WTC11 (cell line): ENCODE data around the gene MRPS22. TPM values are rescaled to one million over a fixed set of nuclear protein-coding genes. Genes with fewer than 3 reads are reported as not detected.

Experiments used
- ATAC-seq: fragments of 200-7000 bp; cut with Tn5 transposase; 2 replicates; pipeline ENCODE4 v1.10.0; 2021; ENCODE audit warnings: mild to moderate bottlenecking, moderate library complexity
- CTCF ChIA-PET: fragments of 300-600 bp; sonication (Branson Sonifier 250); formaldehyde crosslinking; loops from one replicate; lab custom pipeline; 2021; ENCODE audit warnings: antibody characterized with exemption; lab: Charles Lee
- POLR2A ChIA-PET: fragments of 350-600 bp; sonication (Branson Sonifier 250); formaldehyde crosslinking; loops from one replicate; lab custom pipeline; 2021; ENCODE audit warnings: antibody characterized with exemption; lab: Charles Lee
- DNase-seq: peaks from one replicate; pipeline ENCODE4 v3.0.0; 2021; ENCODE audit warnings: low spot score
- H3K27ac Mint-ChIP-seq: 2 replicates; pipeline ENCODE4 v1.8.0; 2021; ENCODE audit warnings: mixed read lengths
- H3K27me3 Mint-ChIP-seq: 2 replicates; pipeline ENCODE4 v1.8.0; 2021; ENCODE audit warnings: low read depth, mild to moderate bottlenecking, moderate library complexity, mixed read lengths
- H3K36me3 Mint-ChIP-seq: 2 replicates; pipeline ENCODE4 v1.8.0; 2021; ENCODE audit warnings: mixed read lengths
- H3K4me1 Mint-ChIP-seq: 2 replicates; pipeline ENCODE4 v1.8.0; 2022; ENCODE audit warnings: mixed read lengths
- H3K4me3 Mint-ChIP-seq: 2 replicates; pipeline ENCODE4 v1.8.0; 2021; ENCODE audit warnings: mild to moderate bottlenecking, moderate library complexity, mixed read lengths
- H3K9me3 Mint-ChIP-seq: 2 replicates; pipeline ENCODE4 v1.8.0; 2021; ENCODE audit warnings: mixed read lengths
- ESRRA ChIP-seq: sonication (generic); formaldehyde crosslinking; IDR thresholded peaks from 2 replicates; pipeline ENCODE4 v1.8.1; 2022; ENCODE audit warnings: mild to moderate bottlenecking, missing genetic modification reagents, borderline replicate concordance
- ETV6 ChIP-seq: sonication (generic); formaldehyde crosslinking; IDR thresholded peaks from 2 replicates; pipeline ENCODE4 v1.8.1; 2022; ENCODE audit warnings: mild to moderate bottlenecking, missing genetic modification reagents
- FOXK1 ChIP-seq: sonication (generic); formaldehyde crosslinking; IDR thresholded peaks from 2 replicates; pipeline ENCODE4 v1.8.0; 2022; ENCODE audit warnings: mild to moderate bottlenecking, moderate library complexity, missing genetic modification reagents
- JUN ChIP-seq: sonication (generic); formaldehyde crosslinking; IDR thresholded peaks from 2 replicates; pipeline ENCODE4 v1.8.0; 2023; ENCODE audit warnings: mild to moderate bottlenecking, missing genetic modification reagents
- PRRX2 ChIP-seq: fragments of 250-450 bp; sonication (Bioruptor Pico); IDR thresholded peaks from 2 replicates; pipeline ENCODE4 v1.8.0; 2021; ENCODE audit warnings: mild to moderate bottlenecking
- SMAD3 ChIP-seq: sonication (generic); formaldehyde crosslinking; IDR thresholded peaks from 2 replicates; pipeline ENCODE4 v1.8.0; 2022; ENCODE audit warnings: missing genetic modification reagents, mild to moderate bottlenecking, borderline replicate concordance
- SMAD4 ChIP-seq: sonication (generic); formaldehyde crosslinking; IDR thresholded peaks from 2 replicates; pipeline ENCODE4 v1.8.0; 2022; ENCODE audit warnings: mild to moderate bottlenecking, missing genetic modification reagents
- TCF7 ChIP-seq: sonication (generic); formaldehyde crosslinking; IDR thresholded peaks from 2 replicates; pipeline ENCODE4 v1.8.0; 2022; ENCODE audit warnings: mild to moderate bottlenecking, low read depth, missing genetic modification reagents, moderate library complexity
- TEAD1 ChIP-seq: sonication (generic); formaldehyde crosslinking; IDR thresholded peaks from 2 replicates; pipeline ENCODE4 v1.8.0; 2022; ENCODE audit warnings: mild to moderate bottlenecking, missing genetic modification reagents
- ZBTB21 ChIP-seq: sonication (generic); formaldehyde crosslinking; IDR thresholded peaks from 2 replicates; pipeline ENCODE4 v1.8.1; 2023; ENCODE audit warnings: mild to moderate bottlenecking, missing genetic modification reagents, borderline replicate concordance
- ZNF671 ChIP-seq: fragments of 250-450 bp; sonication (Bioruptor Pico); IDR thresholded peaks from 2 replicates; pipeline ENCODE4 v1.8.0; 2021; ENCODE audit warnings: mild to moderate bottlenecking
- total RNA-seq: library from RNA; stranded (reverse); gene quantifications from 3 replicates; pipeline ENCODE4 v1.2.3, GENCODE V29; 2021
- TF ChIP-seq, protein P1 (sequence below): sonication (generic); formaldehyde crosslinking; IDR thresholded peaks from 2 replicates; pipeline ENCODE4 v1.8.0; 2022; ENCODE audit warnings: mild to moderate bottlenecking, missing genetic modification reagents
- TF ChIP-seq, protein P2 (sequence below): fragments of 250-450 bp; sonication (Bioruptor Pico); IDR thresholded peaks from 2 replicates; pipeline ENCODE4 v1.8.0; 2021; ENCODE audit warnings: mild to moderate bottlenecking
- TF ChIP-seq, protein P3 (sequence below): fragments of 250-450 bp; sonication (Bioruptor Pico); IDR thresholded peaks from 2 replicates; pipeline ENCODE4 v1.9.0; 2021; ENCODE audit warnings: moderate library complexity, mild to moderate bottlenecking, inconsistent platforms, borderline replicate concordance
- TF ChIP-seq, protein P4 (sequence below): fragments of 250-450 bp; sonication (Bioruptor Pico); IDR thresholded peaks from 2 replicates; pipeline ENCODE4 v1.9.0; 2021; ENCODE audit warnings: mild to moderate bottlenecking
- TF ChIP-seq, protein P5 (sequence below): sonication (generic); formaldehyde crosslinking; IDR thresholded peaks from 2 replicates; pipeline ENCODE4 v1.8.1; 2023; ENCODE audit warnings: mild to moderate bottlenecking, missing genetic modification reagents
- TF ChIP-seq, protein P6 (sequence below): sonication (generic); formaldehyde crosslinking; IDR thresholded peaks from 2 replicates; pipeline ENCODE4 v1.8.1; 2022; ENCODE audit warnings: mild to moderate bottlenecking, moderate library complexity, missing genetic modification reagents
- TF ChIP-seq, protein P7 (sequence below): sonication (generic); formaldehyde crosslinking; IDR thresholded peaks from 2 replicates; pipeline ENCODE4 v1.8.0; 2023; ENCODE audit warnings: mild to moderate bottlenecking, missing genetic modification reagents
- TF ChIP-seq, protein P8 (sequence below): sonication (generic); formaldehyde crosslinking; IDR thresholded peaks from 2 replicates; pipeline ENCODE4 v1.8.1; 2023; ENCODE audit warnings: mild to moderate bottlenecking, missing genetic modification reagents

Gene MRPS22
- total RNA-seq, 1 experiment from 2014 or later: 44.6 TPM

DNA sequence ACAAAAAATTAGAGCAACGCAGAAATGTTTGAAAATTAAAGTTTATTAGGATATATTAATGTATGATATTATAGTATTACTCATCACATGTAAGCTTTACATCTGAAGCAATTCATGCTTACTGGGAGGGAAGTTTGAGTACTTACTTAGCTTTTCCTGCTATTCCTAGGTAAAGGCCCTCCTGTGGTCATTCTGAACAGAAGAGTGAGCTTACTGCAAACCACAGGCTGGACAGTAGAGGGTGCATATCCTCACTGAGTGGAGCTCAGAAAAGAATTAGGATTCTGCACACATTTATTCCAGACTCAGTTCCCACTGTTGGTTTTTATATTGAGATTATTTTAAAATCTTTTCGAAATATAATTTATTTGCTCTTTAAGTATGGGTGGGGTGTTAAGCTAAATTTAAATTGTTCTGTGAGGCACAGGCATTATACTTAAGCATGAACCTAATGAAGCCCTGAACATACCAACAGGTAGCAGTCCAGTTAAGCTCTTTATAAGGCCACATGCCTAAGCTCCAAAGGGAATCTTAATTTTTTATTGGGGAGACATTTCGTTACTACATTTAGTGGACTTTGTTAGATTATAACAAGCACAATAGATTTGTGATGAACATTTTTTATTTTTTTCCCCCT is 10.2 kb downstream of the MRPS22 start:
- CTCF ChIA-PET: interaction anchor here (0.6 to 1.3 kb wide), 18 partner anchors 8 to 431 kb away, joined by 3 to 12 read pairs (median 4); partner anchors contain the start of genes COPB2, MRPS22 and NMNAT3
- no peak overlapping the region for H3K4me3 Mint-ChIP-seq
- H3K27me3 Mint-ChIP-seq: no peaks in the 10 kb centered on the region
- peak; percentile 91 for ATAC-seq
- TF ChIP-seq, protein P1, sequence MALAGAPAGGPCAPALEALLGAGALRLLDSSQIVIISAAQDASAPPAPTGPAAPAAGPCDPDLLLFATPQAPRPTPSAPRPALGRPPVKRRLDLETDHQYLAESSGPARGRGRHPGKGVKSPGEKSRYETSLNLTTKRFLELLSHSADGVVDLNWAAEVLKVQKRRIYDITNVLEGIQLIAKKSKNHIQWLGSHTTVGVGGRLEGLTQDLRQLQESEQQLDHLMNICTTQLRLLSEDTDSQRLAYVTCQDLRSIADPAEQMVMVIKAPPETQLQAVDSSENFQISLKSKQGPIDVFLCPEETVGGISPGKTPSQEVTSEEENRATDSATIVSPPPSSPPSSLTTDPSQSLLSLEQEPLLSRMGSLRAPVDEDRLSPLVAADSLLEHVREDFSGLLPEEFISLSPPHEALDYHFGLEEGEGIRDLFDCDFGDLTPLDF: no peak
- TF ChIP-seq SMAD3 (CRISPR knock-in tag): no peak
- TF ChIP-seq, all 79 proteins: peak for 0
- DNase-seq: no peak
- Mint-ChIP-seq H3K9me3 (no peaks in the 10 kb centered on the region), H3K36me3 (peaks cover 63% of the 10 kb centered on the region), H3K27ac (no peak overlapping the region), H3K4me1 (no peaks in the 10 kb centered on the region)
- POLR2A ChIA-PET: no interaction called here

DNA sequence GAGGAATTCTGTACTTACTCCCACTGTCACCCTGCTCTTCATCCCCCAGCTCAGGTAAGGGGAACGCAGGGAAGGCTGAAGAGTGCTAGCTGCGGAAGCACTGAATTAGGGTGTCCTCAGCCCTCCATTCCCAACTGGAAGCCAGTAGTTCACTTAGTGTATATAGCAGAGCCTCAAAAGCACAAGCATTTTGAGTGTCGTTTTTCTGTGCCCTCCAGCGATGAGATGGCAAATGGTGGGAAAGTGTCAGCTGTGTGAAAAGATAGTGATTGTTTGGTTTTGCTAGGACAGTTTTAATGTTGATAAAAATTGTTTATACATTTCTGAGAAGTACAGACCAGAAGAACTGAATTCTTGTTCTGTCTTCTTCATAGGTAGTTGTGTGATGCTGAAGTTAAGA is 10.8 kb downstream of the MRPS22 start:
- CTCF ChIA-PET: interaction anchor here (0.6 to 1.3 kb wide), 8 partner anchors 9 to 1119 kb away, joined by 3 to 12 read pairs (median 4); partner anchors contain the start of genes COPB2 and NMNAT3
- Mint-ChIP-seq H3K27ac (no peak overlapping the region), H3K4me3 (no peak overlapping the region), H3K4me1 (no peaks in the 10 kb centered on the region), H3K27me3 (no peaks in the 10 kb centered on the region), H3K9me3 (no peaks in the 10 kb centered on the region), H3K36me3 (peaks cover 63% of the 10 kb centered on the region)
- DNase-seq: no peak
- TF ChIP-seq, protein P2, sequence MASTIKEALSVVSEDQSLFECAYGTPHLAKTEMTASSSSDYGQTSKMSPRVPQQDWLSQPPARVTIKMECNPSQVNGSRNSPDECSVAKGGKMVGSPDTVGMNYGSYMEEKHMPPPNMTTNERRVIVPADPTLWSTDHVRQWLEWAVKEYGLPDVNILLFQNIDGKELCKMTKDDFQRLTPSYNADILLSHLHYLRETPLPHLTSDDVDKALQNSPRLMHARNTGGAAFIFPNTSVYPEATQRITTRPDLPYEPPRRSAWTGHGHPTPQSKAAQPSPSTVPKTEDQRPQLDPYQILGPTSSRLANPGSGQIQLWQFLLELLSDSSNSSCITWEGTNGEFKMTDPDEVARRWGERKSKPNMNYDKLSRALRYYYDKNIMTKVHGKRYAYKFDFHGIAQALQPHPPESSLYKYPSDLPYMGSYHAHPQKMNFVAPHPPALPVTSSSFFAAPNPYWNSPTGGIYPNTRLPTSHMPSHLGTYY (CRISPR knock-in tag): no peak
- TF ChIP-seq, protein P3, sequence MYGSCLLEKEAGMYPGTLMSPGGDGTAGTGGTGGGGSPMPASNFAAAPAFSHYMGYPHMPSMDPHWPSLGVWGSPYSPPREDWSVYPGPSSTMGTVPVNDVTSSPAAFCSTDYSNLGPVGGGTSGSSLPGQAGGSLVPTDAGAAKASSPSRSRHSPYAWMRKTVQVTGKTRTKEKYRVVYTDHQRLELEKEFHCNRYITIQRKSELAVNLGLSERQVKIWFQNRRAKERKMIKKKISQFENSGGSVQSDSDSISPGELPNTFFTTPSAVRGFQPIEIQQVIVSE: no peak
- TF ChIP-seq, protein P4, sequence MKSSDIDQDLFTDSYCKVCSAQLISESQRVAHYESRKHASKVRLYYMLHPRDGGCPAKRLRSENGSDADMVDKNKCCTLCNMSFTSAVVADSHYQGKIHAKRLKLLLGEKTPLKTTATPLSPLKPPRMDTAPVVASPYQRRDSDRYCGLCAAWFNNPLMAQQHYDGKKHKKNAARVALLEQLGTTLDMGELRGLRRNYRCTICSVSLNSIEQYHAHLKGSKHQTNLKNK: no peak
- TF ChIP-seq ETV6 (no peak), JUN (CRISPR knock-in tag) (no peak), TEAD1 (no peak), FOXK1 (no peak)
- TF ChIP-seq, protein P5, sequence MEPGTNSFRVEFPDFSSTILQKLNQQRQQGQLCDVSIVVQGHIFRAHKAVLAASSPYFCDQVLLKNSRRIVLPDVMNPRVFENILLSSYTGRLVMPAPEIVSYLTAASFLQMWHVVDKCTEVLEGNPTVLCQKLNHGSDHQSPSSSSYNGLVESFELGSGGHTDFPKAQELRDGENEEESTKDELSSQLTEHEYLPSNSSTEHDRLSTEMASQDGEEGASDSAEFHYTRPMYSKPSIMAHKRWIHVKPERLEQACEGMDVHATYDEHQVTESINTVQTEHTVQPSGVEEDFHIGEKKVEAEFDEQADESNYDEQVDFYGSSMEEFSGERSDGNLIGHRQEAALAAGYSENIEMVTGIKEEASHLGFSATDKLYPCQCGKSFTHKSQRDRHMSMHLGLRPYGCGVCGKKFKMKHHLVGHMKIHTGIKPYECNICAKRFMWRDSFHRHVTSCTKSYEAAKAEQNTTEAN (CRISPR knock-in tag): no peak
- no peak for ATAC-seq
- POLR2A ChIA-PET: no interaction called here

DNA sequence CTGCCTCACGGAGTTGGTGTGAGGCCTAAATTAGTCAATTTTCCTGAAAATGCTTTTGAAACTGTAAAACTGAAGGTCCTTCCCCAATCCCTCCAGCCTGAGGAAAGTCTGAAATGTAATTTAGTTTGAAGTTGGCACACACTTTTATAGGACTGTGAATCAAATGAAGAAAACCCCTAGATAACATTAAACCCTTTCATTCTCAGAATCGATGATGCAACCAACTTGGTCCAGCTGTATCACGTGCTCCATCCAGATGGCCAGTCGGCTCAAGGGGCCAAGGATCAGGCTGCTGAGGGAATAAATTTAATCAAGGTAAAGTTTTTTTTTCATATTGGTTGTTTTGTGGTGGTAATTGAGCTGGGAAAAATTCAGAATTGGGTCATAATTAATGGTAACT is 11.7 kb downstream of the MRPS22 start:
- no peak overlapping the region for H3K27ac Mint-ChIP-seq
- ATAC-seq: no peak
- TF ChIP-seq TEAD1 (no peak), TCF7 (CRISPR knock-in tag) (no peak), ESRRA (CRISPR knock-in tag) (no peak), ETV6 (no peak), ZBTB21 (no peak), SMAD4 (CRISPR knock-in tag) (no peak), ZNF671 (CRISPR knock-in tag) (no peak), PRRX2 (CRISPR knock-in tag) (no peak)
- TF ChIP-seq, protein P6, sequence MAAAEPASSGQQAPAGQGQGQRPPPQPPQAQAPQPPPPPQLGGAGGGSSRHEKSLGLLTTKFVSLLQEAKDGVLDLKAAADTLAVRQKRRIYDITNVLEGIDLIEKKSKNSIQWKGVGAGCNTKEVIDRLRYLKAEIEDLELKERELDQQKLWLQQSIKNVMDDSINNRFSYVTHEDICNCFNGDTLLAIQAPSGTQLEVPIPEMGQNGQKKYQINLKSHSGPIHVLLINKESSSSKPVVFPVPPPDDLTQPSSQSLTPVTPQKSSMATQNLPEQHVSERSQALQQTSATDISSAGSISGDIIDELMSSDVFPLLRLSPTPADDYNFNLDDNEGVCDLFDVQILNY: no peak
- TF ChIP-seq, protein P7, sequence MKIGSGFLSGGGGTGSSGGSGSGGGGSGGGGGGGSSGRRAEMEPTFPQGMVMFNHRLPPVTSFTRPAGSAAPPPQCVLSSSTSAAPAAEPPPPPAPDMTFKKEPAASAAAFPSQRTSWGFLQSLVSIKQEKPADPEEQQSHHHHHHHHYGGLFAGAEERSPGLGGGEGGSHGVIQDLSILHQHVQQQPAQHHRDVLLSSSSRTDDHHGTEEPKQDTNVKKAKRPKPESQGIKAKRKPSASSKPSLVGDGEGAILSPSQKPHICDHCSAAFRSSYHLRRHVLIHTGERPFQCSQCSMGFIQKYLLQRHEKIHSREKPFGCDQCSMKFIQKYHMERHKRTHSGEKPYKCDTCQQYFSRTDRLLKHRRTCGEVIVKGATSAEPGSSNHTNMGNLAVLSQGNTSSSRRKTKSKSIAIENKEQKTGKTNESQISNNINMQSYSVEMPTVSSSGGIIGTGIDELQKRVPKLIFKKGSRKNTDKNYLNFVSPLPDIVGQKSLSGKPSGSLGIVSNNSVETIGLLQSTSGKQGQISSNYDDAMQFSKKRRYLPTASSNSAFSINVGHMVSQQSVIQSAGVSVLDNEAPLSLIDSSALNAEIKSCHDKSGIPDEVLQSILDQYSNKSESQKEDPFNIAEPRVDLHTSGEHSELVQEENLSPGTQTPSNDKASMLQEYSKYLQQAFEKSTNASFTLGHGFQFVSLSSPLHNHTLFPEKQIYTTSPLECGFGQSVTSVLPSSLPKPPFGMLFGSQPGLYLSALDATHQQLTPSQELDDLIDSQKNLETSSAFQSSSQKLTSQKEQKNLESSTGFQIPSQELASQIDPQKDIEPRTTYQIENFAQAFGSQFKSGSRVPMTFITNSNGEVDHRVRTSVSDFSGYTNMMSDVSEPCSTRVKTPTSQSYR (CRISPR knock-in tag): no peak
- TF ChIP-seq, protein P2 (CRISPR knock-in tag): no peak
- TF ChIP-seq, protein P8, sequence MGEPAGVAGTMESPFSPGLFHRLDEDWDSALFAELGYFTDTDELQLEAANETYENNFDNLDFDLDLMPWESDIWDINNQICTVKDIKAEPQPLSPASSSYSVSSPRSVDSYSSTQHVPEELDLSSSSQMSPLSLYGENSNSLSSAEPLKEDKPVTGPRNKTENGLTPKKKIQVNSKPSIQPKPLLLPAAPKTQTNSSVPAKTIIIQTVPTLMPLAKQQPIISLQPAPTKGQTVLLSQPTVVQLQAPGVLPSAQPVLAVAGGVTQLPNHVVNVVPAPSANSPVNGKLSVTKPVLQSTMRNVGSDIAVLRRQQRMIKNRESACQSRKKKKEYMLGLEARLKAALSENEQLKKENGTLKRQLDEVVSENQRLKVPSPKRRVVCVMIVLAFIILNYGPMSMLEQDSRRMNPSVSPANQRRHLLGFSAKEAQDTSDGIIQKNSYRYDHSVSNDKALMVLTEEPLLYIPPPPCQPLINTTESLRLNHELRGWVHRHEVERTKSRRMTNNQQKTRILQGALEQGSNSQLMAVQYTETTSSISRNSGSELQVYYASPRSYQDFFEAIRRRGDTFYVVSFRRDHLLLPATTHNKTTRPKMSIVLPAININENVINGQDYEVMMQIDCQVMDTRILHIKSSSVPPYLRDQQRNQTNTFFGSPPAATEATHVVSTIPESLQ (CRISPR knock-in tag): no peak

More for the DNA sequence above, 11.7 kb downstream of the MRPS22 start:
- ChIA-PET CTCF (interaction anchor here (0.9 to 1.0 kb wide), 2 partner anchors 26 to 432 kb away, joined by 3 read pairs; no protein-coding TSS in a partner anchor), POLR2A (no interaction called here)
- no peaks in the 10 kb centered on the region for H3K9me3 Mint-ChIP-seq
- H3K36me3 Mint-ChIP-seq: peaks cover 65% of the 10 kb centered on the region
- H3K4me1 Mint-ChIP-seq: no peaks in the 10 kb centered on the region
- DNase-seq: no peak
- no peak overlapping the region for H3K4me3 Mint-ChIP-seq
- H3K27me3 Mint-ChIP-seq: no peaks in the 10 kb centered on the region
